Stimulated activated CD4-positive, alpha-beta T cell treated with anti-CD3 and anti-CD28 coated beads, Interleukin-12 subunit alpha, Interleukin-12 subunit beta, amount 100 ng/mL, for 48 hours (primary cell): ENCODE data around the gene ZNF532.

Experiments
- DNase-seq, 3 donors: peaks; one replicate each; pipeline ENCODE4 v3.0.0-alpha.2; 2020; ENCODE audit warnings: low read depth in 2 of 3, low spot score in 1 of 3

Gene ZNF532

GRCh38 chr18:58941426-58942099 lies 76.9 kb downstream of the ZNF532 start:
- no peak for DNase-seq

DNA sequence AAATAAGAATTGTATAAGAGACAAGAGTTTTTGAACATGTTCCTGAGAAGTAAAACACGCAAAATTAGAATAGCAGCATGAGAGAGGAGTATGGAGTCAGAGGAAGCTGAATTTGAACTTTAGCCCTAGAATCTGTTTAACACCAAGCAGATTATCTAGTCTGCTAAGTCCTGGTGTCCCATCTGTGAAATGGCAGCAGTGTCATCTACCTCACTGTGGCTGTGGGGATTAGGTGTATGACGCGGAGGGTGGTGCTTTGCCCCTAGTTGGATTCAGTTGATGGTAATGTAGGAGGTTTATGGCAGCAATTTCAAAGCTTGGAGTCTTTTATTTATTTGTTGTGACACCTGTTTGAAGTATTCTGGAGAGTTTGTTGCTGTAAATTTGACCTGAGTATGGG lies 79.2 kb downstream of the ZNF532 start:
- DNase-seq: no peak

DNA sequence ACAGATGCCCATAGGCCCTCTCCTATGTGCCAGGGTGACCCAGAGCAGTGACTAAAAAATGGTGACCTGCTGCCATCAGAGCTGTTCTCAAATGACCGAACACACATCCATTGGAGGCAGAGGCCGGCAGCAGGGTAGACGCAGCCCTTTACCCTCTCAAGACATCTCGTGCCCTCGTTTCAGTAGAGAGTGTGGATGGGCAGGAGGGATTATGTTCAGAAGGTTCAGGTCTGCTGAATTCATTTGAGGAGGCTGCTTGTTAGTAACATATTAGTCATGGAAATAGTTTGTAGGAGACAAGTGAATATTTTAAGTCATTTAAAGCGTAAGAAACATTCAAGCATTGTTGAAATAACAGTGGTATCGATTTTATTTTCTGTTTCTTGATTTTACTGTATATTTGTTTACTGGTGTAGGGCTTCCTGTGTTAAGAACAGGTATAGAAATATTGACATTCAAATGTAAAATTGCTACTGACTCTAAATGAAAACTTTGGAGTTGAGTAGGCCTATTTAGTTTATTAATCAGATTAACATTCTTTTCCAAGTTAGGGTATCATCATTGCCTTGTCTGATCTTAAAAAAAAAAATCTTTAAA lies 82.6 kb downstream of the ZNF532 start:
- no peak for DNase-seq

DNA sequence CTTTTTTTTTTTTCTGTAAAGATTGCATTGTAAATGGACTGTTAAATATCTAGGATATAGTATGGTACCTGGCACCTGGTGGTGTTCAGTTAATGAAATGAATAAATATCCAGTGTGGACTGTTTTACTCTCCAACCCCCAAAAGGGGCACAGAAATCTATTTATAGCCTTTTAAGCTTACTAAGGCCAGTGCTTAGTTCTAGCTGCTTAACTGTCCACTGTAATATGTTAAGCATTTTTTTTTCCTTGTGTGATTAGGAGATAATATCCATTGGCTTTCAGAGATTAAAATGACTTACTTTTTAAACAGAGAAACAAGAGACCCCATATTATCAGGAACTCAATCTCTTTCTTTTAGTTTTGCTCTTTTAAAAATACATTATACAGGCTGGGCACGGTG lies 84.4 kb downstream of the ZNF532 start:
- no peak for DNase-seq

DNA sequence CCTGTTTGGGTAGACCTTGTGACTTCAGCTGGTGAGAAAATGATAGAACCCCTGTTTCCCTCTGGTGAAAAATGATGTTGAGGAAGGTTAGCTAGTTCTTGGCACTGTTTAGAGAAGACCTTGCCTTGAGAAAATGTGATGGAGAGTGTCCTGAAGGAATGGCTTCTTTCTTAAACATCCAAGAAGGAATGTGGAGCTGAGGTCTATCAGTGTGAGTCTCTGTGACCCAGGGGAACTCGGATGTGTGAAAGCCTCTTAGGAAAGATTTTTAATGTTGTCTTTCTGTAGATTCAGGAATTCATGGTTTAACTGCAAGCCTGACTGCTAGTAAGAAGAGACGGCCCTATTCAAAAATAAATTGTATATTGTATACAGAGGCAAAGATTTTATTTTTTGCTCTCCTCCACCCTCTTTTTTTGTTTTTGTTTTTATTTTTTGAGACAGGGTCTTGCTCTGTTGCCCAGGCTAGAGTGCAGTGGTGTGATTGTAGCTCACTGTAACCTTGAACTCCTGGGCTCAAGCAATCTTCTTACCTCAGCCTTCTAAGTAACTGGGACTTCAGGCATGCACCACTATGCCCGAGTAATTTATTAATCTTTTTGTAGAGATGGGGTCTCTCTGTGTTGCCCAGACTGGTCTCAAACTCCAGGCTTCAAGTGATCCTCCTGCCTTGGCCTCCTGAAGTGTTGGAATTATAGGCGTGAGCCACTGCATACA lies 87.5 kb downstream of the ZNF532 start:
- DNase-seq: no peak

DNA sequence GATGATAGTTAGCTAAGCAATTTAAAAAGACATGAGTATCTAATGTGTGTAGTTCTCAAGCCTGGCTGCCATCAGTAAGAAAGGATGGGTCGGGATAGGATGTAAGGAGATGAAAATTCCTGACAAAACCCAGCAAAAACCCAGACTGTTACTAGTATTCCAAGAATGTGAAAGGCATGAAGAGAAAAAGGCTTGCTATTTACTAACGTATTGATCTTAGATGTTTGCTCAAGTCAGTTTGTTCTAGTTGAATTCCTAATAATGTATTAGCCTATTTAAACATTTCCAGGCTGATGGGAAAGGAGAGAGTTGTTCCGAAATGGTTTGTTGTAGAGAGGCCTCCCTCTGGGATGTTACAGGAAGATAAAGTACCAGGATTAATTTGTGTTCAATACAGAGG lies 88.2 kb downstream of the ZNF532 start:
- DNase-seq: no peak

- DNase-seq: no peak
Observed at GRCh38 chr18:58953627-58954026, 89.0 kb downstream of the ZNF532 start.

DNA sequence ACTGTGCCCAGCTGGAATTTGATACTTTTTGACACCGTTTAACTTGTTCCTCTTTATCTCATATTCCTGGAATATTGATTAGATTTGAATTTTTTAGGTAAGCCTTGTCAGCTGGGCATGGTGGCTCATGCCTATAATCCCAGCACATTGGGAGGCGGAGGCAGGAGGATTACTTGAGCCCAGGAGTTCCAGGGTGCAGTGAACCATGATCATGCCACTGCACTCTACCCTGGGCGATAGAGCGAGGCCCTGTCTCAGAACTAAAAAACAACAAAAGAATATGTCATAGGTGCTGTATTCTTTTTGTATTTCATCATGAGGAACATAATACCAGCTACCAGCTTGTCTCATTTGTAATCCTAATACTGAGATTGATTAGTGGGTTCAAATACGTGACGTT lies 90.3 kb downstream of the ZNF532 start:
- DNase-seq: no peak

GRCh38 chr18:58955738-58956137 lies 91.1 kb downstream of the ZNF532 start:
- no peak for DNase-seq

DNA sequence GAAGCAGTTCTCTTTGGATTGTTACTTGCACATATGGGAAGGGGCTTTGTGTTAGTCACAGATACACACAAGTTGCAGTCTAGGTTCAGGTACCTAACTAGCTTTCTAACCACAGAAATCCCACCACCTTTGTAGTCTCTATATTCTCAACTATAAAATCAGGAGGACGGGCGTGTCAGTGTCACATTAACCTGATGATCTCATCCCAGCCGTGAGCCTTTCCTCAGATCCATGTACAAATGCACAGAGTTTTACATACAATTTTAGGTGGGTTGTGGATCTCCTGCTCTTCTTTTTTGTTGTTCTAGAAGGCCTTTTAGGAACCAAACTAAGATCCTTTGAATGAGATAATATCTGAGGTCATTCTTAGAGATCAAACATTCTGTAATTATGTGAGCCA lies 94.0 kb downstream of the ZNF532 start:
- no peak for DNase-seq

DNA sequence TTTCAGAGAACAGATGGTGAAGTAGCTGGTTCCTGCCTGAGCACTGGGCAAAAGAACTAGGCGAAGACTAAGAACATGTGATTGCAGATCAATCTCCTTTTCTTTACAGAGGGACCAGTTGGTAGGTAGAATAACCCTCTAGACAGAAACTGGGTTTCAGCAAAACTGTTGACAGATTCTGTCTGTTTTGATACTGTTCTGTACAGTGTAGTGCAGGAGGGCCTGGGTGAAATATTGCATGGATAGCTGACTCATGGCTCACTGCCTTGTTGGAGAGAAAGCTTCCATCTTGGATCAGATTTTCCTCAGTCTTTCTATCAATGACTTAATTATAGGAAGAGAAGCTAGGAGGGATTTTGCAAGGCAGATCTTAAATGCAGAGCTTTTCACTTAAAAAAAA lies 95.8 kb downstream of the ZNF532 start:
- DNase-seq: no peak

DNA sequence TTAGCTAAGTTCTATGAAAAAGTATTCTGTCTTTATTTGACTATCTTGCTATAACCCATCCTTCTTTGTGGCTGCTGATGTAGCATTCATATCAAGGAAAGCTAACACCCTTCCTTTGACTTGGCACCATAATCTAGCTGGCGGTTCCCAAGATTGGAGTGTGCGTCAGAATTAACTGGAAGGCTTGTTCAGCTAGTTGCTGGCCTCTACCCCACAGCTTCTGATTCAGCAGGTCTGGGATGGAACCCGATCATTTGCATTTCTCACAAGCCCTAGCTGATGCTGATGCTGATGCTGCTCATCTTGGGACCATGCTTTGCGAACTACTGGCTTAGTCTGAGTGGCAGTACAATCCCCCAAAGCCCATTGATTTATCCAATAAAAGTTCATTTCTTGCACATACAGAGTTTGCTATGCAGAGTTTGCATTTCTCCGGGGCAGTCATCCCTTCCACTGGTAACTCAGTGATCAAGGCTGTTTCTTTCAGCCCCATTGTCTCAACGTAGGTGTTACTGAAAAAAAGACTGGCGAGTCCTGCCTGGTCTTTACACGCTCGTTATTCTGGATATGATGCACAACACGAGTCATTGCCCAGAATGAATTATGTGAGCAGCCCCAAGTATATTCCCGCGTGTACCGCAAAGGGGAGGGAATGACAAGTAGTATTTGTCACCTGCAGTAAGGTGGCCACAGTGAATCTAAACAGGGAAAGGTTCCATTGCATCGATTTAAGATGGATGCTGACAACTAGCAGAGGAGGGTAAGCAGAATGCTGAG lies 96.5 kb downstream of the ZNF532 start:
- peak in 1 of 3 donors; percentile 4 for DNase-seq

DNA sequence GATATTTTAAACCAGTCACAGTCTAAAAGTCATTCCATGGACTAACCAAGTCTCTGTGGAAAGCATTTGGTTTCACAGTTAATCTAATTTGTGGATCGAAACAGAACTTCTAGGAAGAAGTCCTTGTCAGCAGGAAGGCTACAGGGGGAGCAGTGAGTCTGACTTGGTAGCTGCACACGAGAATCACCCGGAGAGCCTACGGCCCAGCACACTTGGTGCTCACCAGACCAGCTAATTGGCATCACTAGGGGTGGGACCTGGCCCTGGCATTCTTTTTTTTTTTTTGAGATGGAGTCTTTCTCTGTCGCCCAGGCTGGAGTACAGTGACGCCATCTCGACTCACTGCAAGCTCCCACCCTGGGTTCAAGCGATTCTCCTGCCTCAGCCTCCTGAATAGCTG lies 97.7 kb downstream of the ZNF532 start:
- no peak for DNase-seq

DNA sequence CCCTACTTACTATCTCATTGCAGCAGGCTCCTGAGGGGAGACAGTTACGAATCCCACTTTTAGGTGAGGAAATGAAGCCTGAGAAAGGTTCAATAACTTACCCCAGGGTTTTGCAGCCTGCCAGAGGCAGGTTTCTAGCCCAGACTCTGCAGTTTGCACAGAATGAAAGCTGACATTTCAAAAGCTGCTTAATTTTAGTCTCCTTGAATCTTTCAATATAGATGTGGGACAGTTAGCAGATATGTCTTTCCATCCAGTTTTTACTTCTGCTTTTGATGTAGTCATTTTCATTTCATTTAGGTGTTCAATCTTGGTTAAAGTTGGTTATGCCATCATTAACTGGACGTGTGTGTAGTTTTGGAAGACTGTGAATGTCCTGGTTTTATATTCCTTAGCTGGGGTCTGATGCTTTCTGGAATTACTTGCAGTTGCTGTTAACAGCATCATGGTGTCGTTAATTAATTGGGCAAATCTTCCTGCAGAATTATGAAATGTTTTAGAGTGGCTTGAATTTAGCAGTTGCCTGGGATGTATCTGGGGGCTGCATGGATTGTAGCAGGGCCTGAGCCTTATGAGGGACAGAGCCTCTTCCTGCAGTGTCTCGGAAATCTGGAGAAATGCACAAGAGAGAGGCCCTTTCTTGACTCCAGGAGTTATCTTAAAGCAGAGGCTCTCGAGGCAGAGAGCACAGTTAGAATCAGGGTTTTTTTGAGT lies 100.8 kb downstream of the ZNF532 start:
- no peak for DNase-seq

DNA sequence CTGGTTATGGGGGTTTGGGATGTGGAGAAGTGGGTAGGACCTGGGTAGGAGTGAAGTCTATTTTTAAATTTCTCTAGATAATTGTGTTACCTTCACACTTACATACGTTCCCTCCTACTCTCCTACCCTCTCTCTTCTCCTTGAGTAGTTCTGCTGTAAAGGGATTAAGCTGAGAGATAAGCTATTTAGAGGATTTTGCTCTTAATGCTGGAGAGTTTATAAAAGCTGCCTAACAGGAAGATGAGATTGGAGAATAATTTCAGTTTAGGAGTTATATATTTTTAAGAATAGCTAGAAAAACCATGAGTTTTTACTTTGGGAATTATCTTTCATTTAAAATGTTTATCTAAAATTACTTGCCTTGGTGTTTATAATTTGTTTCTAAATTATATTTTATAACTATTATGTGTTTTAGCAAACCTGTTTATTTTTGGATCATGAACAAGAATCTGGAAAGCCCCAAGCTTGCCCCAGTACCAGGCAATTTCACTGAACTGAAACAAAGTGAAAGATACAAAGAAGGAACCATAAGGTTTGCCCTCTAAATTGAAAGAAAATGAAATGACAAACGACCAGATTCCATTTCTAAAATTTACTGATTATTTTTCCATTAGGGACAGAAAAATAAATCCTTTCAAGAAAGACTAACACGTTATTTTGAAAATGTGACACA lies 101.5 kb downstream of the ZNF532 start:
- no peak for DNase-seq

DNA sequence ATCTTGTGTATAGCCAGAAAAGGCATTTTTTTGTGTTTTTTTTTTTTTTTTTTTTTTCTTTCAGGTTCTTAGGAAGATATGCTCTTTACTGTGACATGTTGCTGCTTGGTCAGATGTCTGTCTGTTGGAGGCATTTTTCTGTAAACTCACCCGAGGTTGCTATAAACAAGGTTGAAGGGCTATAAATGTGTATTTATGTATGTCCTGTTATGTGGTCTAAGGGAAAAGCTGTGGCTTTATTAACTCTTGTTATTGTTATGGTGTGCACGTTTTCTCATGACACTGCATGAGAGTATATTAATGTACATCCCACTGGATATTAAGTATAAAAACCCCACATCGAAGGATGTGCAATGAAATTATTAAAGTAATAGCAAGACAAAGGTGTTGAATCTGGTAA lies 102.0 kb downstream of the ZNF532 start:
- DNase-seq: no peak

DNA sequence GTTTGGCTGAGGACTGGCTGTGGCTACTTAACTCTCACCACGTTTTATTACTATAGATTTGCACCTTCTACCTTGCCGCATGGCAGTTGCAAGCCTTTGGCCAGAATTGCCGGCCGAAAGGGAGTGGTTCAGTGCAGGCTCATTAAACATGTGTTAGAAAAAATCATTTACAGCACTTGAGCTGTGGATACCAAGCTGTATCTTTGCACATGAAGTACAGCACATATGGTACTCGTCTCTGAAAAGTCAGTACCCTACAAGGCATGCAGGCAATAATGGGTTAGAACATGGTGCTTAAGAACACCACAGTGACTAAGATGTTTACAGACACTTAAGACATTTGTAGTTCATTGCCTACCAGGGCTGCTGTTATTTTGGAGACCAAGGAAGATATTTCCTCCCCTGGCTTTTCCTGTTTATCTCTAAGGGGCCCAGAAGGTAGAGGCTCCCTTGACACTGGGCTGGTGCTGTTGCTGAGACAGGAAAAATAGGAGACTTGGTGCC lies 103.1 kb downstream of the ZNF532 start:
- no peak for DNase-seq

DNA sequence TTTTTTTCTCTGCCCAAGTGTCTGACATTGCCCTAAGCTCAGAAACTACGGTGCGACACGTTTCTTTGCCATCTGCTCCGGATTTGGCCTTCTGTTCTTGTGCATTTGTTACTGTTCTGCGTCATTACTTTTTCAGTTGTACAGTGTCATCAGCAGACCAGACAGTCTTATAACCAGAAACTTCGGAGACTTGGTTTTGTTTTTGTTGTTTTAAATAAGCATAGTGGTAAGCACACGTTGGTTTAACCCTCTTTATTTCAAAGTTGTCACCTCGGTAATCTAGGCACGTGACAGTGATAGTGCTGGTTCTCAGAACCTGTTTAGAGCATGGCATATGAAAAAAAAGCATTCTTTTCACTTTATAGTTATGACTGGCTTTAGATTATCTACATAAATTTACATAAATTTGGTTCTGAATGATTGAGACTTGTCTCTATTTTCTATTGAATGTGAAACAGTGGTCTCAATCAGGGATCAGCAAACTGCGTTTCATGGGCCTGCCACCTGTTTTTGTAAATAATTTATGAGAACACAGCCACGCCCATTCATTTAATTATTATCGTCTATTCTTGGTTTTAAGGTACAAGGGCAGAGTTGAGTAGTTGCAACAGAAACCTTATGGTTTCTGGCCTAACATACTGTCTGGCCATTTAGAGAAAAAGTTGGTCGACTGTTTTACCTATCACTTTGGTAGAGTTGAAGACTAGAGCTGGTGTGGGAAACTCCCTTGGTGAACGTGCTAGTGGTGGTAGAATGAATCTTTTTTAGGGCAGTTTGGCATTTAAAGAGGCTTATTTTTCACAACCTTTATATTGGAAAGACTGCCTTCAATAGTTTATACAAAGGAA lies 106.5 kb downstream of the ZNF532 start:
- no peak for DNase-seq

- DNase-seq: no peak
Observed at GRCh38 chr18:58975296-58975695, 110.6 kb downstream of the ZNF532 start.

GRCh38 chr18:58975781-58976180 lies 111.1 kb downstream of the ZNF532 start:
- DNase-seq: no peak
